SU-DHL-6 (cell line): Measurements from ENCODE around the gene ZNF763.
"Not testable (repeated sequence)": the region's sequence is repeated elsewhere in the genome, so short reads cannot be mapped to it uniquely, and the experiment has no call there.

Experiments
- H2AFZ ChIP-seq: fragments of 200-600 bp; sonication (generic); 2 replicates; pipeline ENCODE4 v1.6.1; 2014; ENCODE audit warnings: low read depth, mild to moderate bottlenecking, moderate library complexity, mixed read lengths, antibody characterized with exemption, low read length; ENCODE audit not compliant: severe bottlenecking
- H3F3A ChIP-seq: fragments of 200-600 bp; shearing (Covaris generic); 2 replicates; pipeline ENCODE4 v1.6.0; 2016; ENCODE audit warnings: antibody characterized with exemption, mild to moderate bottlenecking; ENCODE audit not compliant: insufficient read depth
- H3K27ac ChIP-seq: fragments of 200-600 bp; sonication (generic); 2 replicates; pipeline ENCODE4 v1.5.1; 2016; ENCODE audit warnings: low read depth, mild to moderate bottlenecking, low read length, moderate library complexity, mixed read lengths
- H3K27me3 ChIP-seq: fragments of 200-600 bp; sonication (generic), shearing (Covaris generic); 2 replicates; pipeline ENCODE4 v1.6.0; 2014; ENCODE audit warnings: mild to moderate bottlenecking, low read length
- H3K36me3 ChIP-seq: fragments of 200-600 bp; sonication (generic); 2 replicates; pipeline ENCODE4 v1.6.1; 2014; ENCODE audit warnings: mild to moderate bottlenecking, low read length, mixed read lengths
- H3K4me2 ChIP-seq: fragments of 300-600, 200-600 bp; shearing (Covaris generic), sonication (generic); 2 replicates; pipeline ENCODE4 v1.6.0; 2014; ENCODE audit warnings: low read length, low read depth, mild to moderate bottlenecking; ENCODE audit not compliant: poor library complexity, severe bottlenecking
- H3K4me3 ChIP-seq: fragments of 200-600 bp; sonication (generic); 2 replicates; pipeline ENCODE4 v1.5.1; 2014; ENCODE audit warnings: antibody characterized with exemption, low read length, mild to moderate bottlenecking, mixed read lengths; ENCODE audit not compliant: insufficient read depth, poor library complexity, severe bottlenecking
- H3K79me2 ChIP-seq: fragments of 200-600 bp; sonication (generic); 2 replicates; pipeline ENCODE4 v1.6.1; 2014; ENCODE audit warnings: mild to moderate bottlenecking, low read length, moderate library complexity; ENCODE audit not compliant: insufficient read depth
- H3K9ac ChIP-seq: fragments of 200-600 bp; sonication (generic); 2 replicates; pipeline ENCODE4 v1.7.0; 2014; ENCODE audit warnings: mild to moderate bottlenecking, low read length
- H3K9me2 ChIP-seq: fragments of 200-600 bp; sonication (generic); replicated peaks from 2 replicates; pipeline ENCODE4 v1.6.1; 2014; ENCODE audit warnings: low read length; ENCODE audit not compliant: insufficient read depth
- H3K9me3 ChIP-seq: fragments of 200-600 bp; sonication (generic); 2 replicates; pipeline ENCODE4 v1.6.1; 2014; ENCODE audit warnings: low read length, mixed read lengths; ENCODE audit not compliant: insufficient read depth
- H4K20me1 ChIP-seq: fragments of 200-600 bp; sonication (generic); 2 replicates; pipeline ENCODE4 v1.6.1; 2014; ENCODE audit warnings: low read depth, mild to moderate bottlenecking, antibody characterized with exemption, low read length, moderate library complexity, mixed read lengths
- EZH2phosphoT487 ChIP-seq: fragments of 200-600 bp; sonication (generic), shearing (Covaris generic); conservative IDR thresholded peaks from 2 replicates; pipeline ENCODE4 v1.6.1; 2018; ENCODE audit warnings: mild to moderate bottlenecking, antibody characterized with exemption, low read length, moderate library complexity, mixed read lengths
- TF ChIP-seq, protein P1 (sequence below): fragments of 200-600 bp; sonication (generic); IDR thresholded peaks from one replicate; pipeline ENCODE4 v1.5.1; 2017; ENCODE audit warnings: antibody characterized with exemption, mild to moderate bottlenecking, low read length, moderate library complexity; ENCODE audit not compliant: insufficient read depth, poor library complexity, severe bottlenecking

The ZNF763 gene

DNA sequence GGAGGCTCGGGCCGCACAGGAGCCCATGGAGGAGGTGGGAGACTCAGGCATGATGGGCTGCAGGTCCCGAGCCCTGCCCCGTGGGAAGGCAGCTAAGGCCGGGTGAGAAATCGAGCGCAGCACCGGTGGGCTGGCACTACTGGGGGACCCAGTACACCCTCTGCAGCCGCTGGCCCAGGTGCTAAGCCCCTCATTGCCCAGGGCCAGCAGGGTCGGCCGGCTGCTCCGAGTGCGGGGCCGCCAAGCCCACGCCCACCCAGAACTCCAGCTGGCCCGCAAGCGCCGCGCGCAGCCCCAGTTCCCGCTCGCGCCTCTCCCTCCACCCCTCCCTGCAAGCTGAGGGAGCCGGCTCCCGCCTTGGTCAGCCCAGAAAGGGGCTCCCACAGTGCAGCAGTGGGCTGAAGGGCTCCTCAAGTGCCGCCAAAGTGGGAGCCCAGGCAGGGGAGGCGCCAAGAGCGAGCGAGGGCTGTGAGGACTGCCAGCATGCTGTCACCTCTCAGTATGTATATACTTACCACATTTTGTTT is 23.4 kb upstream of the ZNF763 start:
- not testable (repeated sequence) for H4K20me1 ChIP-seq, H3K27me3 ChIP-seq, H3F3A ChIP-seq, H3K9ac ChIP-seq, H3K4me3 ChIP-seq, H2AFZ ChIP-seq, H3K4me2 ChIP-seq, H3K27ac ChIP-seq, H3K9me2 ChIP-seq
- peaks cover 50% of the 10 kb centered on the region for H3K36me3 ChIP-seq
- H3K9me3 ChIP-seq: peaks cover 52% of the 10 kb centered on the region; the same call in 1 of the 2 replicates
- peaks cover 74% of the 10 kb centered on the region for H3K79me2 ChIP-seq

DNA sequence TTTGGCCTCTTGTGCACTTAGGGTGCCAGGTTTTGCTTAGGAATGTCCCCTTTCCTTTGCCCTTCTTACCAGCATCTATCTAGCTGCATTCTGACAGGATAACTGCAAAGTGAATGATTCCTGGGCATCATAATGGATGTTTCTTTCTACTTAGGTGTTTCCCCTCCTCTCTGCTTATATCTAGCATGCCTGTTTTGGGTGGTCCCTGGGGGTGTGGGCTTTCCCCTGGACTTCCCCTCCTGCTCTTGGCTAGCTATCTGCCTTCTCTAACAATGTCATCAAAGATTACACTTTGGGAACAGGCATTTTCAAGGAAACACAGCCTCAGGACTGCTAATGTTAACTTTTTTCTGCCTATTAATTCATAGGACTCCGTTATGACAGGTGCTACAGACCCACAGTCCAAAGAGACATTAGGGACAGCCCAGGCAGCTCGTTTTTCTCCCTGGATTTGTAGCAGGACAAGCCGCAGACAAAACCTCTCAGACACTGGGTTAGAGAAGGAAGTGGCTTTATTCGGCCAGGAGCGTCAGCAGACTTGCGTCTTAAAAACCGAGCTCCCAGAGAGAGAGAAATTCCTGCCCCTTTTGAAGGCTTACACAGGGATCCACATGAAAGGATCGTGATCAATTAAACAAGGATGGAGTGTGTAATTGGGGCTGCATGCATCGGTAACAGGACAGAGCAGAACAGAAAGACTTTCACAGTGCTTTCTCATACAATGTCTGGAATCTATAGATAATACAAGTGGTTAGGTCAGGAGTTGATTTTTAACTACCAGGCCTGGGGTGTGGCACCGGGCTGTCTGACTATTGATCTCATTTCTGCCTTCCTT is 22.6 kb upstream of the ZNF763 start:
- TF ChIP-seq, protein P1, sequence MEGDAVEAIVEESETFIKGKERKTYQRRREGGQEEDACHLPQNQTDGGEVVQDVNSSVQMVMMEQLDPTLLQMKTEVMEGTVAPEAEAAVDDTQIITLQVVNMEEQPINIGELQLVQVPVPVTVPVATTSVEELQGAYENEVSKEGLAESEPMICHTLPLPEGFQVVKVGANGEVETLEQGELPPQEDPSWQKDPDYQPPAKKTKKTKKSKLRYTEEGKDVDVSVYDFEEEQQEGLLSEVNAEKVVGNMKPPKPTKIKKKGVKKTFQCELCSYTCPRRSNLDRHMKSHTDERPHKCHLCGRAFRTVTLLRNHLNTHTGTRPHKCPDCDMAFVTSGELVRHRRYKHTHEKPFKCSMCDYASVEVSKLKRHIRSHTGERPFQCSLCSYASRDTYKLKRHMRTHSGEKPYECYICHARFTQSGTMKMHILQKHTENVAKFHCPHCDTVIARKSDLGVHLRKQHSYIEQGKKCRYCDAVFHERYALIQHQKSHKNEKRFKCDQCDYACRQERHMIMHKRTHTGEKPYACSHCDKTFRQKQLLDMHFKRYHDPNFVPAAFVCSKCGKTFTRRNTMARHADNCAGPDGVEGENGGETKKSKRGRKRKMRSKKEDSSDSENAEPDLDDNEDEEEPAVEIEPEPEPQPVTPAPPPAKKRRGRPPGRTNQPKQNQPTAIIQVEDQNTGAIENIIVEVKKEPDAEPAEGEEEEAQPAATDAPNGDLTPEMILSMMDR: no peak
- no peak for TF ChIP-seq EZH2phosphoT487
- H3K27me3 ChIP-seq: no peaks in the 10 kb centered on the region
- no peak overlapping the region for H2AFZ ChIP-seq
- peaks cover 58% of the 10 kb centered on the region; the same call in 1 of the 2 replicates for H3K9me3 ChIP-seq
- H3F3A ChIP-seq: no peaks in the 10 kb centered on the region
- H3K9ac ChIP-seq: no peak overlapping the region
- H3K79me2 ChIP-seq: peaks cover 73% of the 10 kb centered on the region
- H3K9me2 ChIP-seq: no peaks in the 10 kb centered on the region
- no peak overlapping the region for H3K27ac ChIP-seq
- peaks cover 58% of the 10 kb centered on the region for H3K36me3 ChIP-seq
- H4K20me1 ChIP-seq: no peaks in the 10 kb centered on the region
- H3K4me2 ChIP-seq: no peak overlapping the region
- H3K4me3 ChIP-seq: no peak overlapping the region

DNA sequence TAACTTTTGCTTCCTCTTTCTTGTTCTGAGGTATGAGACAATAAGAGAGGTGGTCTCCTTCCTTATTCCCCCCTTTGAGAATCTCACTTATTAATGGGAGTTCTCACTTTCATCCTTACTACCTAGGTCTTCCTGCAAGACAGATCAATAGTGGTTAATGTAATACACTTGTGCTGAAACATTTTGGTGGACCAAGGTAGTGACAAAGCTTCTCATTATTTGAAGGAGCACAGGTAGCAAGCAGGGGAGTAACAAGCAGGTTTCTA is 22.1 kb upstream of the ZNF763 start:
- peaks cover 62% of the 10 kb centered on the region for H3K36me3 ChIP-seq
- H3K27ac ChIP-seq: no peak overlapping the region
- H2AFZ ChIP-seq: no peak overlapping the region
- H3K9ac ChIP-seq: no peak overlapping the region
- H3K79me2 ChIP-seq: peaks cover 68% of the 10 kb centered on the region
- H3F3A ChIP-seq: no peaks in the 10 kb centered on the region
- H3K4me2 ChIP-seq: no peak overlapping the region
- no peaks in the 10 kb centered on the region for H3K9me2 ChIP-seq
- no peaks in the 10 kb centered on the region for H3K27me3 ChIP-seq
- no peaks in the 10 kb centered on the region for H4K20me1 ChIP-seq
- TF ChIP-seq, protein P1: no peak
- no peak for TF ChIP-seq EZH2phosphoT487
- no peak overlapping the region for H3K4me3 ChIP-seq
- H3K9me3 ChIP-seq: peaks cover 63% of the 10 kb centered on the region; the same call in 1 of the 2 replicates

DNA sequence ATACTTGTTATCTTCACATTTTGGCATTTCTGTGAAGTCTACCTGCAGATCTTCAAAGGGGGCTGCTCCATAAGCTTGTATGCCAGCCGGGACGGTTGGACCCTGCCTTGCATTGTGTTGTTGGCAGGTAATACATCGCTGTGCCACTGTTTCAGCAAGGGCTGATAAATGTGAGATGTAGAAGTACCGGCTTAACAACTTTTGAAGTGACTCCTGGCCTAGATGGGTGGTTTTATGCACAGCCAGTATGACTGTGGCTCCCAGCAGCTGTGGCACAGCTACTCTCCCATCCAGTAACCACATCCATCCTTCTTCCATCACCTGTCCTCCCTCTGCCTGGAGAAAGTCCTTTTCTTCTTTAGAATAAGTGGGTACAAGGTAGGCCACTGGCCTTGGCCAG is 20.2 kb upstream of the ZNF763 start:
- no peaks in the 10 kb centered on the region for H3K27me3 ChIP-seq
- H3K36me3 ChIP-seq: peaks cover 76% of the 10 kb centered on the region
- TF ChIP-seq, protein P1: no peak
- no peak for TF ChIP-seq EZH2phosphoT487
- no peaks in the 10 kb centered on the region for H3K9me2 ChIP-seq
- no peak overlapping the region for H3K9ac ChIP-seq
- no peak overlapping the region for H3K27ac ChIP-seq
- peaks cover 79% of the 10 kb centered on the region for H3K9me3 ChIP-seq
- no peak overlapping the region for H3K4me2 ChIP-seq
- no peaks in the 10 kb centered on the region for H4K20me1 ChIP-seq
- H2AFZ ChIP-seq: no peak overlapping the region
- no peak overlapping the region for H3K4me3 ChIP-seq
- H3F3A ChIP-seq: no peaks in the 10 kb centered on the region
- H3K79me2 ChIP-seq: peaks cover 57% of the 10 kb centered on the region
